ENCODE measurements around the gene ATXN1.

ATXN1 gene

GRCh38 chr6:16741112-16742016 is 19.9 kb downstream of the ATXN1 start:
- TF ChIP-seq SPI1 (IDR thresholded peaks at IDR 0.05; ENCODE audit: borderline replicate concordance, low read depth) (no peak), GABPA (IDR thresholded peaks at IDR 0.05; ENCODE audit: low read depth) (no peak)
- H3K27ac ChIP-seq (replicated peaks): no peak overlapping the region
- DNase-seq (ENCODE audit: low read depth in 1 of 2, low spot score in 1 of 2): no peak
- H3K4me3 ChIP-seq (replicated peaks; ENCODE audit: insufficient read depth, low read length): no peak overlapping the region
- no peaks in the 10 kb centered on the region for H3K27me3 ChIP-seq (ENCODE audit: insufficient read depth, poor library complexity, severe bottlenecking)

- TF ChIP-seq REST (IDR thresholded peaks at IDR 0.05; ENCODE audit: insufficient replicate concordance, low read depth): no peak
- no peak for TF ChIP-seq CTCF (IDR thresholded peaks at IDR 0.05; ENCODE audit: insufficient read depth, low read length)
- no peaks in the 10 kb centered on the region for H3K27me3 ChIP-seq (ENCODE audit: insufficient read depth, poor library complexity, severe bottlenecking)
- no peak overlapping the region for H3K27ac ChIP-seq (replicated peaks)
- H3K4me3 ChIP-seq (replicated peaks; ENCODE audit: insufficient read depth, low read length): no peak overlapping the region
- DNase-seq (ENCODE audit: low read depth in 1 of 2, low spot score in 1 of 2): no peak
Measured at GRCh38 chr6:16740097-16740496, 21.2 kb downstream of the ATXN1 start.

- no peak overlapping the region for H3K27ac ChIP-seq (replicated peaks)
Measured at GRCh38 chr6:16739329-16739801, 21.9 kb downstream of the ATXN1 start.

More at GRCh38 chr6:16739329-16739801, 21.9 kb downstream of the ATXN1 start:
- Histone ChIP-seq H3K27me3 (ENCODE audit: insufficient read depth, poor library complexity, severe bottlenecking) (no peaks in the 10 kb centered on the region), H3K4me3 (replicated peaks; ENCODE audit: insufficient read depth, low read length) (no peak overlapping the region)
- TF ChIP-seq POLR2AphosphoS5 (IDR thresholded peaks at IDR 0.05; ENCODE audit: low read depth) (no peak), GABPA (IDR thresholded peaks at IDR 0.05; ENCODE audit: low read depth) (no peak), CTCF (IDR thresholded peaks at IDR 0.05; ENCODE audit: insufficient read depth, low read length) (no peak), REST (IDR thresholded peaks at IDR 0.05; ENCODE audit: insufficient replicate concordance, low read depth) (no peak), SPI1 (IDR thresholded peaks at IDR 0.05; ENCODE audit: borderline replicate concordance, low read depth) (no peak)
- DNase-seq (ENCODE audit: low read depth in 1 of 2, low spot score in 1 of 2): no peak

All from HL-60 (cell line).